H1 (cell line): ENCODE measurements around the gene LDLRAP1. TPM values are rescaled to one million over a fixed set of nuclear protein-coding genes. Genes with fewer than 3 reads are reported as not detected.

Experiments used
- ASH2L ChIP-seq: fragments of 200-600, 300-600 bp; sonication (generic); IDR thresholded peaks from one replicate; pipeline ENCODE4 v1.7.1; 2017; ENCODE audit warnings: low read length
- BRCA1 ChIP-seq: IDR thresholded peaks from 2 replicates; pipeline ENCODE4 v1.6.1; 2012; ENCODE audit warnings: low read depth, low read length, improper control_type of control experiment
- CBX8 ChIP-seq: fragments of 300-800, 300-1000 bp; sonication (generic); IDR thresholded peaks from 2 replicates; pipeline ENCODE4 v1.7.1; 2016; ENCODE audit warnings: low read depth, low read length, borderline replicate concordance
- CHD1 ChIP-seq: IDR thresholded peaks from 2 replicates; pipeline ENCODE4 v1.6.1; 2012; ENCODE audit warnings: low read depth, low read length, improper control_type of control experiment
- E2F6 ChIP-seq: IDR thresholded peaks from 2 replicates; pipeline ENCODE4 v1.6.1; 2012; ENCODE audit warnings: inconsistent platforms
- EZH2 ChIP-seq: fragments of 200-600 bp; sonication (generic); IDR thresholded peaks from 2 replicates; pipeline ENCODE4 v1.7.1; 2012; ENCODE audit warnings: low read depth, mild to moderate bottlenecking, moderate library complexity, low read length, inconsistent platforms; ENCODE audit not compliant: severe bottlenecking
- FOSL1 ChIP-seq: IDR thresholded peaks from 2 replicates; pipeline ENCODE4 v1.6.1; 2011; ENCODE audit warnings: mild to moderate bottlenecking, low read depth, low read length, moderate library complexity; ENCODE audit not compliant: insufficient read depth
- GABPA ChIP-seq: IDR thresholded peaks from 2 replicates; pipeline ENCODE4 v1.6.1; 2011; ENCODE audit warnings: mild to moderate bottlenecking, low read length, moderate library complexity, borderline replicate concordance; ENCODE audit not compliant: insufficient read depth
- GTF2F1 ChIP-seq: IDR thresholded peaks from 2 replicates; pipeline ENCODE4 v1.6.1; 2012; ENCODE audit warnings: low read depth, low read length, improper control_type of control experiment, borderline replicate concordance
- KDM1A ChIP-seq: fragments of 200-600, 300-600 bp; sonication (generic); IDR thresholded peaks from 2 replicates; pipeline ENCODE4 v1.7.1; 2016; ENCODE audit warnings: mild to moderate bottlenecking, low read length, borderline replicate concordance
- KDM5A ChIP-seq: fragments of 200-600 bp; IDR thresholded peaks from 2 replicates; pipeline ENCODE4 v1.7.1; 2012; ENCODE audit warnings: mild to moderate bottlenecking, low read length, inconsistent platforms, mixed read lengths
- MAFK ChIP-seq: IDR thresholded peaks from 2 replicates; pipeline ENCODE4 v1.6.1; 2012; ENCODE audit warnings: low read depth, mild to moderate bottlenecking, improper control_type of control experiment, low read length
- NANOG ChIP-seq: IDR thresholded peaks from 2 replicates; pipeline ENCODE4 v1.6.1; 2011; ENCODE audit warnings: low read length, low read depth, mild to moderate bottlenecking, inconsistent platforms; ENCODE audit not compliant: insufficient read depth, poor library complexity, severe bottlenecking
- PHF8 ChIP-seq: fragments of 200-600 bp; sonication (generic); conservative IDR thresholded peaks from 2 replicates; pipeline ENCODE4 v1.7.1; 2012; ENCODE audit warnings: low read depth, mild to moderate bottlenecking, inconsistent platforms, low read length, moderate library complexity
- POLR2A ChIP-seq, 2 experiments: IDR thresholded peaks; 1 replicate in 1 of 2; 2 replicates in 1 of 2; pipeline ENCODE4 v1.6.1; 2011; ENCODE audit warnings: low read depth in 2 of 2, low read length in 2 of 2, mild to moderate bottlenecking in 2 of 2; ENCODE audit errors: control extremely low read depth in 1 of 2
- RBBP5 ChIP-seq: IDR thresholded peaks from 2 replicates; pipeline ENCODE4 v1.7.1; 2012; ENCODE audit warnings: low read depth, mild to moderate bottlenecking, inconsistent platforms, low read length, moderate library complexity, borderline replicate concordance
- RFX5 ChIP-seq: IDR thresholded peaks from 2 replicates; pipeline ENCODE4 v1.6.1; 2011; ENCODE audit warnings: low read depth, low read length, improper control_type of control experiment, borderline replicate concordance
- SIRT6 ChIP-seq: IDR thresholded peaks from one replicate; pipeline ENCODE4 v1.7.1; 2012; ENCODE audit warnings: low read length, inconsistent platforms
- SIX5 ChIP-seq: IDR thresholded peaks from 2 replicates; pipeline ENCODE4 v1.6.1; 2011; ENCODE audit warnings: mild to moderate bottlenecking, low read depth, low read length
- SP1 ChIP-seq: IDR thresholded peaks from 2 replicates; pipeline ENCODE4 v1.6.1; 2011; ENCODE audit warnings: low read depth, low read length
- SP4 ChIP-seq: IDR thresholded peaks from 2 replicates; pipeline ENCODE4 v1.6.1; 2012; ENCODE audit warnings: low read length, inconsistent platforms
- TBP ChIP-seq: IDR thresholded peaks from 2 replicates; pipeline ENCODE4 v1.6.1; 2011; ENCODE audit warnings: low read depth, low read length, improper control_type of control experiment
- TCF12 ChIP-seq: IDR thresholded peaks from 2 replicates; pipeline ENCODE4 v1.6.1; 2011; ENCODE audit warnings: low read depth, mild to moderate bottlenecking, low read length
- polyA plus RNA-seq, 7 experiments: library from polyadenylated mRNA; depleted of rRNA in 3 of 7; stranded (reverse) in 5 of 7; unstranded in 2 of 7; fragments of >200 nt in 5 of 7; fragments of 200-250 nt in 2 of 7; gene quantifications; 1 replicate in 5 of 7; 2 replicates in 1 of 7; 4 replicates in 1 of 7; pipeline versions ENCODE4 v1.2.1 to v1.2.3, GENCODE V29; 2011 to 2013; ENCODE audit warnings: missing spikeins in 2 of 7, mixed read lengths in 2 of 7
- total RNA-seq: library from RNA; stranded (reverse); fragmentation: NEBNext Ultra II Directional; extraction: Animal tissue kit (Norgen Biotek cat#: 25700); gene quantifications from 2 replicates; pipeline ENCODE4 v1.2.1, GENCODE V29; 2021

Gene LDLRAP1
- total and polyA plus RNA-seq, 2 of the 8 experiments (the other 6 are each of a cell fraction or from before 2014, with no cell fraction given) = 12.8 to 13.2 TPM

GRCh38 chr1:25616095-25616986, 72.9 kb downstream of the LDLRAP1 start, which contains the start of gene MAN1C1 (continued):
- no peak for TF ChIP-seq ASH2L
- no peak for TF ChIP-seq BRCA1
- TF ChIP-seq MAFK = no peak
- TF ChIP-seq FOSL1 = no peak
- TF ChIP-seq PHF8 = peak; percentile 58; the same call in 1 of the 2 replicates
- no peak for TF ChIP-seq RBBP5
- TF ChIP-seq GTF2F1 = no peak
- no peak for TF ChIP-seq EZH2
- no peak for TF ChIP-seq POLR2A (IDR thresholded peaks at IDR 0.05; ENCODE audit: control extremely low read depth in 1 of 2, low read depth in 2 of 2, low read length in 2 of 2)
- no peak for TF ChIP-seq SIRT6
- no peak for TF ChIP-seq CHD1
- TF ChIP-seq SIX5 = no peak
- 0 out of 2 replicates have a peak, but pooled peaks have one; percentile 14 for TF ChIP-seq GABPA
- no peak for TF ChIP-seq TBP
- no peak for TF ChIP-seq NANOG
- TF ChIP-seq RFX5 = no peak
- TF ChIP-seq SP4 = no peak
- TF ChIP-seq KDM5A = no peak
- no peak for TF ChIP-seq CBX8
- TF ChIP-seq E2F6 = no peak
- TF ChIP-seq KDM1A = no peak
- no peak for TF ChIP-seq TCF12
- peak; percentile 60; the same call in 1 of the 2 replicates for TF ChIP-seq SP1
